ENCODE results near the gene DNAAF3. TPM values are rescaled to one million over a fixed set of nuclear protein-coding genes. Genes with fewer than 3 reads are reported as not detected.

DNAAF3 gene
- total RNA-seq, 4 donors from 2014 or later: 0.39 TPM; not detected in 3

GRCh38 chr19:55160128-55160985, 6.1 kb downstream of the DNAAF3 start:
- DNase-seq (peak; percentile 57 to 89), ATAC-seq (peak; percentile 77 to 79)
- Histone ChIP-seq H3K27ac (peak overlapping the region in 1 of 4 donors; percentile 73), H3K9me3 (no peaks in the 10 kb centered on the region), H3K4me1 (peaks cover 0 to 18% of the 10 kb centered on the region in 2 donors), H3K27me3 (peaks cover 27 to 29% (median 29%) of the 10 kb centered on the region in 3 donors), H3K36me3 (no peaks in the 10 kb centered on the region), H3K4me3 (no peak overlapping the region)
- TF ChIP-seq CTCF (IDR thresholded peaks at IDR 0.05 in 4 of 5, conservative IDR thresholded peaks at IDR 0.05 in 1 of 5) (peak; percentile 70 to 91 (median 89)), POLR2A (IDR thresholded peaks at IDR 0.05) (no peak)
- in situ Hi-C loops (cut with MboI; ENCODE audit: low sequenced_read_pairs in 4 of 4): loop anchor here in 1 of 4 donors (10.0 kb wide), 1 partner anchor 76 kb away; no protein-coding TSS in a partner anchor
- intact Hi-C loops (cut with DNase I; ENCODE audit: low total_unique reads): loop anchor here (1.0 kb wide), 2 partner anchors 19 to 72 kb away; no protein-coding TSS in a partner anchor

GRCh38 chr19:55158848-55159749, 7.3 kb downstream of the DNAAF3 start:
- H3K4me3 ChIP-seq: no peak overlapping the region
- no peaks in the 10 kb centered on the region for H3K36me3 ChIP-seq
- H3K9me3 ChIP-seq: no peaks in the 10 kb centered on the region
- peaks cover 0 to 18% of the 10 kb centered on the region in 2 donors for H3K4me1 ChIP-seq
- peak; percentile 44 to 77 for ATAC-seq
- peaks cover 27 to 29% (median 29%) of the 10 kb centered on the region in 3 donors for H3K27me3 ChIP-seq
- DNase-seq: peak in 1 of 2 donors; percentile 67
- TF ChIP-seq POLR2A (IDR thresholded peaks at IDR 0.05): no peak
- TF ChIP-seq CTCF (IDR thresholded peaks at IDR 0.05 in 4 of 5, conservative IDR thresholded peaks at IDR 0.05 in 1 of 5): no peak
- in situ Hi-C loops (cut with MboI; ENCODE audit: low sequenced_read_pairs in 4 of 4): no loop called here
- H3K27ac ChIP-seq: peak overlapping the region; percentile 32 to 73 (median 45)
- intact Hi-C loops (cut with DNase I; ENCODE audit: low total_unique reads): no loop called here

GRCh38 chr19:55158423-55158822, 8.0 kb downstream of the DNAAF3 start:
- peaks cover 27 to 29% (median 29%) of the 10 kb centered on the region in 3 donors for H3K27me3 ChIP-seq
- H3K4me3 ChIP-seq: no peak overlapping the region
- no peaks in the 10 kb centered on the region for H3K36me3 ChIP-seq
- H3K27ac ChIP-seq: peak overlapping the region; percentile 32 to 73 (median 45)
- DNase-seq: no peak
- ATAC-seq: no peak
- H3K4me1 ChIP-seq: peaks cover 0 to 18% of the 10 kb centered on the region in 2 donors
- in situ Hi-C loops (cut with MboI; ENCODE audit: low sequenced_read_pairs in 4 of 4) (no loop called here), intact Hi-C loops (cut with DNase I; ENCODE audit: low total_unique reads) (no loop called here)
- H3K9me3 ChIP-seq: no peaks in the 10 kb centered on the region
- TF ChIP-seq POLR2A (IDR thresholded peaks at IDR 0.05) (no peak), CTCF (IDR thresholded peaks at IDR 0.05 in 4 of 5, conservative IDR thresholded peaks at IDR 0.05 in 1 of 5) (no peak)

GRCh38 chr19:55157064-55157908, 9.1 kb downstream of the DNAAF3 start, which contains the start of gene TNNI3:
Gene TNNI3 (minus strand): TSS chr19:55157732. CDS start chr19:55157589, 143 bp downstream.
- H3K4me1 ChIP-seq: peaks cover 0 to 18% of the 10 kb centered on the region in 2 donors
- intact Hi-C loops (cut with DNase I; ENCODE audit: low total_unique reads): no loop called here
- TF ChIP-seq POLR2A (IDR thresholded peaks at IDR 0.05) (no peak), CTCF (IDR thresholded peaks at IDR 0.05 in 4 of 5, conservative IDR thresholded peaks at IDR 0.05 in 1 of 5) (no peak)
- H3K9me3 ChIP-seq: no peaks in the 10 kb centered on the region
- H3K36me3 ChIP-seq: no peaks in the 10 kb centered on the region
- peak in 1 of 2 donors; percentile 9 for DNase-seq
- in situ Hi-C loops (cut with MboI; ENCODE audit: low sequenced_read_pairs in 4 of 4): no loop called here
- peak within 1 kb of the TSS in 2 of 4 donors; percentile 21 to 31 for H3K4me3 ChIP-seq
- no peak for ATAC-seq
- H3K27me3 ChIP-seq: peaks cover 25 to 29% (median 25%) of the 10 kb centered on the region in 3 donors
- H3K27ac ChIP-seq: peak within 1 kb of the TSS; percentile 32 to 73 (median 45)

Data from gastrocnemius medialis (tissue), 4 donors.